ENCODE measurements around the gene NPB. TPM values are rescaled to one million over a fixed set of nuclear protein-coding genes. Genes with fewer than 3 reads are reported as not detected.

NPB gene
- under 1 TPM in 2 of 3 donors, not detected in 1; 0.23 to 0.77 TPM for polyA plus RNA-seq

DNA sequence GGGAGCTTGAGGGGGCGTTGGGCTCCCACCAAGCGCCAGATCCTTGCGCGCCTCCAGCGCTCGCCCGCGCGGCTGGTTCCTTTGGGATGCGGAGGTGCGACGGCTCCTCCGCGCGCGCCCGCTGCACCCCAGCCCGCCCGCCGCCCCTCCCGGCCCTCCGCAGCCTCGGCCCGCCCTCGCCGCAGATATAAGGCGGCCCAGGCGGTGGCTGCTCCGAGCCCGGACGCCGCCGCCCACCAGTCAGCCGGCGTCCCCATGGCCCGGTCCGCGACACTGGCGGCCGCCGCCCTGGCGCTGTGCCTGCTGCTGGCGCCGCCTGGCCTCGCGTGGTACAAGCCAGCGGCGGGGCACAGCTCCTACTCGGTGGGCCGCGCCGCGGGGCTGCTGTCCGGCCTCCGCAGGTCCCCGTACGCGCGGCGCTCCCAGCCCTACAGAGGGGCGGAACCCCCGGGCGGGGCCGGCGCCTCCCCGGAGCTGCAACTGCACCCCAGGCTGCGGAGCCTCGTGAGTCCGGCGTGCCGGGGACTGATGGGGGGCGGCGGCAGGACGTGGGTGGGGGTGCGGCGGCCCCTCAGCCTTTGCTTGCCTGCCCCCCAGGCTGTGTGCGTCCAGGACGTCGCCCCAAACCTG is at the start of gene NPB:
TSS of gene NPB (plus strand) at position 216 of the 630 bp plus-strand sequence. CDS start at position 256, 40 bp downstream.
- 1 to 2% (median 1%) methylated on average over 54 to 78 of the region's 79 CpGs for WGBS, 3 donors
- no peak within 1 kb of the TSS for H3K27ac ChIP-seq (ENCODE audit: low read depth, low read length)

DNA sequence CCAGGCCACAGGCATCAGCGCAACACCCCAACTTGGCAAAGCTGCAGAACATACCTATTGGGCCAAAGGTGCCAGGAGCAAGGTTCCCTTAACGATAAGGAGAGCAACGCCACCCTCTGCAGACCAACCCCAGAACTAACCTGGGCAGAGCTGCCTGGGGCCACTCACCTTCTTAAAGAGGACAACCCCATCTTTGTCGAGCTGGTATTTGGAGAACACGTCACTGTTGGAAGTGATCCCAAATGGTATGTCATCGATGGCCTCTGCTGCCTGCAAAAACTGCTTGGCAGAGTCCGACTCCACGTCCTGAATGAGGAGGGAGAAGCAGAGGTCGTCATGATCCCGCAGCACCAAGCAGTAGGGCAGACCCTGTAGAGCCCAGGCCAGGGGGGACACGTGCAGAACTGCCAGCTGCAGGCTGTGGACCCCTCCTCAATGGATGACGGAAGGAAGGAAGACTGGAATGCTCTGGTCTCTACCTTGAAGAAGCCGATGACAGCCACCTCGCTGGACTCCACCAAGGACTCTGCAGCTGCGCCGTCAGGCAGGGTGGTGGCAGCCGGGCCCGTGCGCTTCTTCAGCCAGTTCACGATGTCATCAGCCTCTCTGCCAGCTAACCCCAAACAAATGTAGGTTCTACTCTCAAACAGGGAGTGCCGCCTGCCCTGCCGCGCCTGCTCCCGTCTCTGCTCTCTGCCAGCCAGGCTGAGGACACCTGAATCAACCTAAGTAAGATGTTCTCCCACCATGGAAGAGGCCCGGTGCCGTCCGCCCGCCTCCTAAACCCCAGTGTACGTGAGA is 46.9 kb upstream of the NPB start:
- WGBS, 3 donors = 38 to 74% (median 71%) methylated on average over 29 of the region's 29 CpGs
- no peak overlapping the region for H3K27ac ChIP-seq (ENCODE audit: low read depth, low read length)

DNA sequence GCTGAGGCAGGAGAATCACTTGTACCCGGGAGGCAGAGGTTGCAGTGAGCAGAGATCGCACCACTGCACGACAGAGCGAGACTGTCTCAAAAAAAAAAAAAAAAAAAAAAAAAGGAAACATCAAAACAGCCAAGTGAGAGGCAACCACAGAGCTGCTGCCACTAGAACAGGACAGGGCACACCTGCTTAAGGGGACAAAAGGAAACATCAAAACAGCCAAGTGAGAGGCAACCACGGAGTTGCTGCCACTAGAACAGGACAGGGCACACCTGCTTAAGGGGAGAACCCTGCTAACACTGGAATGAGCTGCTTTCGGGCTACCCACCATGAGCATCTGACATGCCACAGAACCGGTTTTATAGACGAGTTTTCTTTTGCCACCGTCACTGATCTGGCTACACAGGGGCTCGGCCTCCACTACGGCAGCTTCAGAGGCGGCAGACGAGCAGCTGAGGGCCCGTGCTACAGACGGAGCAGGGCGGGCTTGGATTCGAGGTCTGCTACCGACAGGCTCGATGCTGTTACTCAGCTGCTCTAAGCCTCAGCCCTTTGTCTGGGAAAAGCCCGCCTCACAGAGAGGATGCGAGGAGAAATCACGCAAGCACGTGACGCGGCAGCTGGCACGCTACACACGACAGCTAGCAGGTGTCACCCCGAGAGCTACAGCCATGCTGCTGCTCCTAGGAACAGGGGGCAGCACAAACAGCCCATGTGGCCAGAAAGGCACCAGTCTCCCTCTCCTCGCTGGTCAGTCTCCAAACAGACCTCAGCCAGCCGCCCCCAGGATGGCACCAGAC is 43.7 kb upstream of the NPB start:
- H3K27ac ChIP-seq (ENCODE audit: low read depth, low read length) = no peak overlapping the region
- 40 to 70% (median 70%) methylated on average over 30 of the region's 30 CpGs for WGBS, 3 donors

DNA sequence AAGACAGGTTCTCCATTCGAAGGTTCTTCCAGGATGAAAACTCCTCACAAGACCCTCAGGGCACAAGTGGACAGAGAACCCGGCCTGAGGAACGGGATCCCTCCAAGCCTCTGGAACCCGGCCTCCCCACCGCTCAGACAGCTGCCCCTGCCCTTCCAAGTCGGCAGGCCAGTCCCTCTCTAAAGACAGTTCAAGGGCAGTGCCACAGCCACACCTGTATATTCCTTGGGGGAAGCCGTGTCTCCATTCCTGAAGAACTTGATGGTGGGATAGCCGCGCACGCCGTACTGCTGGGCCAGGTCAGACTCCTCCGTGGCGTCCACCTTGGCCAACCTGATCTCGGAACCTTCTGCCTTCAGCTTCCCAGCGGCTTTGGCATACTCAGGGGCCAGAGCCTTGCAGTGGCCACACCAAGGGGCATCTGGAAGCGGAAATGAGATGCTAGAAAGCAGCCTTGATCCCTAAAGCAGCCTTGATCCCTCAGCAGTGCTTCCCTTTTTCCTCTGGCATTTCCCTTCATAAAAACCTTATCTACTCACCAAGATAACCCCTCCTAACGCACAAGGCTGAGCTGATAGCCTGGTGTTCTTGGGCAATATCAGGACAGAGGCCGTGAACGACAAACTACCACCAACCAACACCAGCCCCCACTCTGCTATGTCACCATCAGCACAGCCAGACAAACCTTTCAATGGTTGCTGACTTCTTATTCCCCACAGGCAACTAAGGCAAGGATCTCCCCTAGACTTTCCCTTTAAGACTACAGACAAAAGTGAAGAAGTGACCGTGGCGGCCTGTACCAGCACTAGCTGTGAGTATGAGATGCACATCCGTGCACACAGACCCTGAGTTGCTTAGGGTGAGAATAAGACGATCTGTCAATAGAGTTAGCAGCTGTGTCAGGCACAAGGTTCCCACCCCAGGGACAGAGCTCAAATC is 42.8 kb upstream of the NPB start:
- WGBS, 3 donors = 29 to 52% (median 51%) methylated on average over 22 to 23 of the region's 23 CpGs
- no peak overlapping the region for H3K27ac ChIP-seq (ENCODE audit: low read depth, low read length)

DNA sequence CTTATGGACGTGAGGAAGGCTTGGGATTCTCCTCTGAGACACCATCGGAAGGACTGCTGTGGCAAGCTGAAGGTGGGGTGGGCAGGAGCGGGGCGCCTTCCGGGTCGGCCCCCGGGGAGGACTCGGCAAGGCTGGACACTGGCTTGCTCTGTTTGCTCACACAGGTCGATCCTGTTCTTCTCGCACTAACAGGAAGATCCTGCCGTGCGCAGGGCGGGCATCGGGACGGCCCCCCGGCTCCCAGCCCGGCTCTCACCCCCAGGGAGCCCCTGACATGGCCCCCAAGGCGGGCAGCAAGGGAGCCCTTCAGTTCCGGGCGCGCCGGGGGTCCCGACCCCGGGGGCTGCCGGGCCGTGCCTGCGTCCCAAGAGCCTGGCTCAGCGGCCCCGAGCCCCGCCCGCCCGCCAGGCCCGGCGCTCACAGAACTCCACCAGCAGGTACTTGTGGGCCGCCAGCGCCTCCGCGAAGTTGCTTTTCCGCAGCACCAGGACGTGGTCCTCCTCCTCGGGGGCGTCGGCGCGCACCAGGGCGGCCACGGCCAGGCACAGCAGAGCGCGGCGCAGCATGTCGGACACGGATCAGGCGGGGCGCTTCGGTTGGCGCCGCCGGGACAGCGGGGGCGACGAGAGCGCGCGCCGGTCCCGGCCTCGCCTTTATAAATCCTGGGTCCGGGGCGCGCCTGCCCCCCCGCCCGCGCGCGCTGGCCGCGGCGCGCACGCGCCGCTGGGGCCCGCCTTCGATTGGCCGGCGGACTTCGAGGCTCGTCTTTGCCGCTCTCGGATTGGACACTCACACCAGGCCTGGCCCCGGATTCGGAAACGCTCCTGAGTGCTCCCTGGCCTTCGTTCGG is 41.9 kb upstream of the NPB start, which contains the start of gene P4HB:
TSS of gene P4HB (minus strand) at position 630 of the 850 bp plus-strand sequence. CDS start at position 566, 64 bp downstream.
- WGBS, 3 donors = 0 to 1% (median 0%) methylated on average over 50 to 95 of the region's 95 CpGs
- peak within 1 kb of the TSS; percentile 29 for H3K27ac ChIP-seq (ENCODE audit: low read depth, low read length)

DNA sequence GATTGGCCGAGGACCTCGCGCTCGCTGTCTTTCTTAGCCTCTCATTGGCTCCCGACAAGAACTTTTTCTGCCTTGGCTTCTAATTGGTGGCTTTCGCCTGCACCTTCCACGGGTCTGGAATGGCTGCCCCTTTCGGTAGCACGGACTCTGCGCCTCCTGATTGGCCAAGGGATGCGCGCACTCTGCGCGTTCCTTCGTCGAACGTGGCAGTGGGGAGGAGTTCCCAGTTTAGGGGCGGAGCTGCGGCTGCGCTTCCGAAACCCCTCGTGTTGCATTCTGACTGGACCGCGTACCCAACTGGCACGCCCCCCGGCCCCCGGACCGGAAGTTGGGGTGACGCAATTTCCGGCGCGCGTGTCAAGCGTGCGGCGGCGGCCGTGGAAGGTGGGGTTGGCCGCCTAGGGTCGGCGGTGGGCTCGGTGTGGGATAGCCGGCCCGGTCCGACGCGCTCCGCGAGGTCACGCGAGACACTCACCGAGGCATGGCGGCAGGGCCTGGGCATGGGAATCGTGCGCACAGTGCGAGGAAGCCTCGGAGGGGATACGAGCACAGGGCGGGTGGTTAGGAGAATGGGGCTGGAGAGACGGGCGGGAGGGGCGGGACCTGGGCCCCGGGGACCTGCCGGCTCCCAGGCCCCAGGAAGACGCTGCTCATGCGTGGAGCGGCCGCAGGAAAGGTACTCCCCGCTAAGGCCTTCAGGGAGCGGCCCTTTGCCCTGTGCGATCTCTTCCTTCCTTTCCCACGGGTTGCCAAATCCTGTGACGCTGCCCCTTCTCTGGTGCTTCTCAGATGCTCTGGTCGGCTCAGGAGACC is 41.1 kb upstream of the NPB start:
- peak overlapping the region; percentile 4 for H3K27ac ChIP-seq (ENCODE audit: low read depth, low read length)
- WGBS, 3 donors = 0% methylated on average over 69 to 74 of the region's 74 CpGs

DNA sequence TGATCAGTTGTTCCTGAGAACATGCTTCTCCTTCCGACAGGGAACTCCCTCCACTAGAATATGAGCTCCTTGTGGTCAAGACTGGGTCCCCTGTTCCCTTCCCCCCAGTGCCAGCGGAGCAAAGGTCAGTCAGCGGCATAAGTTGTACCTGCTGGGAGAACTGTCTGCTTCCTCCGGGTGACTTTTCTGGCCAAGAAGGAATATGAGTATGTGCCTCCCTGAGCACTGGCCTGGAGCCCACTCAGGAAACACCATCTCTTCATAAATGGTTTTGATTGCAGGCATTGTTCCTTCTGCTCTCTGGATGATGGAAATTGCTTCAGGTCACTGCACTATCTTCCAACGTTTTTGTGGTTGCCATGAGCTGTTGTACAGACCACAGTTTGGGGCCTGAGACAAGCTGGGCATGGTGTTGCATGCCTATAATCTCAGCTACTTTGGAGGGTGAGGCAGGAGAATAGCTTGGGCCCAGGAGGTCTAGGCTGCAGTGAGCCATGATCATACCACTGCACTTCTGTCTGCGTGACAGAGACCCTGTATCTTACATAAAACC is 38.8 kb upstream of the NPB start:
- H3K27ac ChIP-seq (ENCODE audit: low read depth, low read length) = no peak overlapping the region
- 48 to 56% (median 50%) methylated on average over 6 of the region's 6 CpGs for WGBS, 3 donors

DNA sequence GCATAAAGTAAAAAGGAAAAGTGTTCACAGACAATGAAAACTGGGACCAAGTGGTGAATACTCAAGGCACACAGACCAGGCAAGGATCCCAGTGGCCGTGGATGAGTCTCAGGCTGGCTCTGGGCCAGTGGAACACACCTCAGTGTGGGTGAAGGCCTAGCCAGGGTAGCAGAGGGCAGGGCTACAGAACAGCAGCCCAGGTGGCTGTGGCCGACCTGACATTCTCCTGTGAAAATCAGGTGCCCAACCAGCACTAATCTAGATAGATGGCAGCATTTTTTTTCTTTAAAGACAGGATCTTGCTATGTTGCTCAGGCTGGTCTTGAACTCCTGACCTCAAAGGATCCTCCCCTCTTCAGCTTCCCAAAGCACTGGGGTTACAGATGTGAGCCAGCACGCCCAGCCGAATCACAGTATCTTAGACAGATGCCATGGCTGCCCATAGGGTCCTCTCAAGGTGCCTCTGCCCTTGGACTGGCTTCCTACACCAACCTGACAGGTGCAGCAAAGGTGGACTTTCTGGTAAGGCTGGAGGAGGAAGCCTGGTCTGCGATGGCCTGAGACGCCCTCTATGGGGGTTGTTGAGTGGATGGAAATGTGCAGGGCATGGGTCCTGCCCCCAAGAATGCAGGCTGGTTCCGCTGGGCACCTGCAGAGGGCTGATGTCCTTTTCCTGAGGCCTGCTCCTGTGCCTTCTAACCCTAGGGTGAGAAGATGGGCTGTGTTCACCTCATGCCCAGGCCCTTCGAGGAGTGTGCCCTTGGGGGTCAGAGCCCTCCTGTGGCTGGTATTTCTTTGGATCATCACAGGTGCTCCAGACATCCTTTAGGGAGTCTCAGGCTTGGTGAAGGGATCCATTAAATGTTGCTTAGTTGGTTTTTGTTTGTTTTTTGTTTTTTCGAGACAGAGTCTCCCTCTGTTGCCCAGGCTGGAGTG is 37.9 kb upstream of the NPB start:
- WGBS, 3 donors = 57 to 77% (median 76%) methylated on average over 9 of the region's 9 CpGs
- H3K27ac ChIP-seq (ENCODE audit: low read depth, low read length) = no peak overlapping the region

DNA sequence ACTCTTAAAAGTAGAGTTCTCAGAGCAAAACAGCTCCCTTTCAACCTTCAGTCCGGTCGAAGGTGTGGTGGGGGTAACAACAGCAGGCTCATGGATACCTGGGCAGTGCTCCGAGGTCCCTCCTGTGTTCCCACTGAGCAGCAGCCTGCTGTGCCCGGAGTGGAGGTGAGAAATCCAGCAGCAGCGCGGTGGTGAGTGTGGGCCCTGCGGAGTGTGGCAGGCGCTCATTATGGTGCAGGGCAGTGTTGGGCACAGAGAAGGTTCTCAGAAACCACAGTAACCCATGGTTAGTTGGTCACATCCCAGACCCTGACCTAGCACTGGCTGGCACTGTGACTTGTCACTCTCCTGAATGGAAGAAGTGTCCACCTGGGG is 36.7 kb upstream of the NPB start:
- 60 to 97% (median 93%) methylated on average over 8 of the region's 8 CpGs for WGBS, 3 donors
- H3K27ac ChIP-seq (ENCODE audit: low read depth, low read length) = no peak overlapping the region

DNA sequence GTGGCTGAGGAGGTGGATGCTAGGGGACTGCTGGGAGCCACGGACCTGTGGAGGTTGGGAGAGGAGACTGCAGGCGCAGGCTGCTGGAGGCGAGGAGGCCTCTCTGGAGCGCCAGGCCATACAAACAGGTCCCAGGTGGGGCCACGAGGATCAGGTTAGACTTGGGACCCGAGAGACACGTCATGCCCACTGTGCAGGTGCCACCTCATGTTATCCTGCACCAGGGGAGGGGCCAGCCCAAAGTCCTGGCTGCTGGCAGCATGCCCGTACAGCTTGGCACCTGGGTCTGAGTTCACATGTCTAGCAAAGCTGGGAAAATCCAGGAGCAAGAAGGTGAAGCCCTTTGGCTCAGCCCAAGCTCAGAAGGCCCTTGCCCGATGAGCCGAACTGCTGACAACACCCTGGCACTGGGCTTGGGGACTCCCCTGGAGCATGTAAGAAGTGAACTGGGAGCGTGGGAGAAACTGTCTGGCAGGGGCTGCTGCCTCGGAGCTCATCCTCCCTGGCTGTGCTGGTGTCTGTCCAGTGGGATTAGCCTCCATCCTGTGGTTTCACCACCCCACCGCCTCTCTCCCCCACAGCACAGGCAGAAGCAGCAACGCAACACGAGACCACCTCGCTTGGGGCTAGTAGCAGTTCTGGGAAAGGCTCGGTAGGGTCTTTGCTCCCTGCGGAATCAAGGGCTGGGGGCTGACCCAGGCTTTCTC is 36.2 kb upstream of the NPB start:
- WGBS, 3 donors = 38 to 69% (median 58%) methylated on average over 18 of the region's 18 CpGs
- H3K27ac ChIP-seq (ENCODE audit: low read depth, low read length) = no peak overlapping the region

DNA sequence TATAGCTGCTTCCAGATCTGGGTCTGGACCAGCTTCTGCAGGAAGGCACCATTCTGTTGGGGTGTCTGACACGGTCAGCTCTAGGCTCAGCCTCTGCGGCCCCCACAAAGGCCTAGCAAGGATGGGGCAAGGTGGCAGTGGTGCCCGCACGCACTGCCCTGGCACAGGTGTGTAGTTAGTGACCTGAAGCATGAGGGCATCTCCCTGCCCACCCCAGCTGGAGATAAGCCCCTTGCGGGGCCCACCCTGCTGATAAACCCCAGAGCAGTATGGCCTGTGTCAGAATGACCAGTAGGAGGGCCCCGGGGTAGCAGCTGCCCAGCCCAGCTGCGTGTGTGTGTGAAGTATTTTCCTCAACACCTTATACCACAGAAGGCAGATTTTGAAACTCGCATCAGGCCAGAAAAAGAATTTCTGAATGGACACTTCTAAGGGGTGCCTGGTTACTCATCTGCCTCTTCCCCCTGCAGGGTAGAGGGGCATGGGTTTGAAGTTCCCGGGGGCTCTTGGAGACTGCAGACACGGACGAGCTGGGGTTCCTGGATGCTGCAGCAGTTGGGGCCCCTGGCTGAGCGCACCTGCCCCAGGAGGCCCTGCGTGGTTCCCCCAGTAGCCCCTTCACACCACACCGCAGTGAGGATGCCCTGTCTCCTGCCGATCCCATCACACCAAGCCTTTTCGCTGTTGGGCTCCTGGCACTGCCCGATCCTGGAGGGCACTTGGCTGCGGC is 35.4 kb upstream of the NPB start:
- 61 to 69% (median 64%) methylated on average over 18 of the region's 18 CpGs for WGBS, 3 donors
- H3K27ac ChIP-seq (ENCODE audit: low read depth, low read length) = no peak overlapping the region

DNA sequence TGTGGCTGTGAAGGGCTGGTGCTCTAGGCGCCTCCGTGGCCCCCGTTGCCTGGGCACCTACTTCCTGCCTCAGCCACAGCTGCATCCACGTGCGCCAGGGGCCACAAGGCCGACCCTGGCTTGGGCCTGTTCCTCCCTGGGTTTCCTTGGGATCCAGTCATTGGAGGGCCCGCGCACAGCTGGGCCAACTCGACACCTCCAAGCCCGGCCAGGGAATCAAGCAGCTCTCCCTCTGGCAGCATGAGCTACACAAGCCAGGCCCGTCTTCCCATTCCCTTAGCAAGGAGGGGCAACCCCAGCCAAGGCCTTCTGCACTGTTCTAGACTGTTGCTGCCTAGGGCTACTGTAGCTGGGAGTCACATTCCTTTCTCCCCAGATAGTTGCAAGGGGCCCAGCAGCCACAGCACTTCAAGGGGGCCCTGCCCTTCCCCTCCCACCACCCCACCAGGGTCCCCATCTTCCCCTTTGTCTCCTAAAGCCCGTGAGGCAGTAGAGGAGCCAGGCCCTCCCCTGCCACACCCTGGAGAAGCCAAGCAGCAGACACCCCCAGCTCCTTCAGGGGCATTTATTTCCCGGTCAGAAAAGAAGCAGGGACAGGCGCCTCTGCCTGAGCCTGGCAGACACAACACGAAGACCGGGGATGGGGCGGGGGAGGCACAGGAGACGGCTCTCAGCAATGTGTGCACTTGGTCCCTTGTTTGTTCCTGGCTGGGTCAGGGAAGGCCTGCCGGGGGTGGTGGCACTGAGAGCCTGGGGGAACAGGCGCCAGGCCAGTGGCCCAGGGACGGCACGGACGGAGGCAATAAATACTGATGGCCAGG is 34.7 kb upstream of the NPB start:
- no peak overlapping the region for H3K27ac ChIP-seq (ENCODE audit: low read depth, low read length)
- WGBS, 3 donors = 37 to 51% (median 45%) methylated on average over 23 of the region's 23 CpGs

DNA sequence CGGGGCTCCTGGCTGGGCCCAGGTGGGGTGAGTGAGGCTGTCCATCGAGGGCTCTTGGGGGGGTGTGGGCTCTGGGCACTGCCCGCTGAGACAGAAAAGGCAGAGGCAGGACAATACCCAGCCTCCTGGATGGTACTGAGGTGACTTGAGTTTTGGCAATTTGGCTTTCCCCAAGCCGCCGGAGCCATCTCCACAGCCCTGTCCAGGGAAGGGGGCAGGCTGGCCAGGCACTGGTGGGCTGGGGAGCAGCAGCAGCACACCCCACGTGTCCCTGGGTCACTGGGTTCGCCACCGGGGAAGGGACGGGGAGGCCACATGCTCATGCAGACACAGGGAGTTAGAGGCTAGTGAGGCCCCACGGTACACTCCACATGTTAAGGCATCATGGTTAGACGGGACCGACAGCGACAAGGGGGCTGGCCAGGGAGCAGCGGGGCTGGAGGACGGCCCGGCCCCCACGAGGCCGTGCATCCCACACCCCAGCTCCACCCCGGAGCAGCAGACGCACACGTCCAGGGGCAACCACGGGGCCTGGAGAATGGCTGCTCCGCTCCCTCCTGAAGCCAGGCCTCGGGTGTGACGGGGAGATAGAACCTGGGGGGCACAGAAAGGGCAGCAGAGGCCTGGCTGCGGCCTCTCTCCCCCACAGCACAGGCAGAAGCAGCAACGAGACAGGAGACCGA is 33.9 kb upstream of the NPB start:
- 63 to 67% (median 67%) methylated on average over 26 to 28 of the region's 28 CpGs for WGBS, 3 donors

More for the DNA sequence above, 33.9 kb upstream of the NPB start:
- H3K27ac ChIP-seq (ENCODE audit: low read depth, low read length) = no peak overlapping the region

Data from adipose tissue (tissue), 3 donors.